ENCODE measurements around the gene MARVELD1. TPM values are rescaled to one million over a fixed set of nuclear protein-coding genes. Genes with fewer than 3 reads are reported as not detected.

MARVELD1 gene
- total and polyA plus RNA-seq, 2 experiments from 2014 or later = 7.3 to 23.7 TPM

GRCh38 chr10:97762816-97763215 lies 49.3 kb downstream of the MARVELD1 start:
- Mint-ChIP-seq H3K4me1 (peaks cover 29% of the 10 kb centered on the region), H3K4me3 (no peak overlapping the region), H3K9me3 (no peaks in the 10 kb centered on the region), H3K27ac (peak overlapping the region; percentile 75; the same call in 1 of the 2 replicates), H3K27me3 (ENCODE audit: insufficient read depth, low read depth, poor library complexity) (peaks cover 25% of the 10 kb centered on the region), H3K36me3 (ENCODE audit: low read depth) (peaks cover 28% of the 10 kb centered on the region)
- Histone ChIP-seq H3K4me2 (peak overlapping the region; percentile 35), H3K36me3 (ENCODE audit: insufficient read depth) (peaks cover 4% of the 10 kb centered on the region; the same call in 1 of the 2 replicates), H3K27ac (ENCODE audit: low read depth) (peak overlapping the region; percentile 63; the same call in 1 of the 2 replicates), H3K27me3 (ENCODE audit: insufficient read depth) (no peaks in the 10 kb centered on the region), H3K4me1 (ENCODE audit: insufficient read depth) (peaks cover 7% of the 10 kb centered on the region; the same call in 1 of the 2 replicates), H3K79me2 (replicated peaks; ENCODE audit: insufficient read depth) (no peaks in the 10 kb centered on the region), H4K20me1 (replicated peaks; ENCODE audit: insufficient read depth) (no peaks in the 10 kb centered on the region), H3K4me3 (no peak overlapping the region), H3K9me2 (ENCODE audit: insufficient read depth) (no peaks in the 10 kb centered on the region), H3F3A (replicated peaks; ENCODE audit: low read depth) (no peaks in the 10 kb centered on the region), H2AFZ (no peak overlapping the region)
- DNase-seq (ENCODE audit: low spot score) (peak; percentile 82), ATAC-seq (peak; percentile 83)
- TF ChIP-seq EZH2 (IDR thresholded peaks at IDR 0.05; ENCODE audit: low read depth, unreplicated experiment) (no peak), ETS1 (IDR thresholded peaks at IDR 0.05) (no peak), POLR2AphosphoS5 (IDR thresholded peaks at IDR 0.05; ENCODE audit: low read depth) (no peak), NANOG (IDR thresholded peaks at IDR 0.05; ENCODE audit: borderline replicate concordance) (no peak), ZNF114 (CRISPR knock-in tag; IDR thresholded peaks at IDR 0.05) (no peak), STAT1 (IDR thresholded peaks at IDR 0.05; ENCODE audit: unreplicated experiment) (no peak), CREB1 (CRISPR knock-in tag; IDR thresholded peaks at IDR 0.05; ENCODE audit: low read depth) (no peak), ZNF331 (CRISPR knock-in tag; IDR thresholded peaks at IDR 0.05; ENCODE audit: low read depth) (no peak), ZNF462 (CRISPR knock-in tag; IDR thresholded peaks at IDR 0.05) (no peak), EZH2phosphoT487 (IDR thresholded peaks at IDR 0.05; ENCODE audit: unreplicated experiment) (no peak), JUNB (IDR thresholded peaks at IDR 0.05; ENCODE audit: unreplicated experiment) (no peak), REST (IDR thresholded peaks at IDR 0.05; ENCODE audit: unreplicated experiment) (no peak), CTCF (conservative IDR thresholded peaks at IDR 0.05; ENCODE audit: low read depth in 2 of 2) (no peak)
